Gastroesophageal sphincter (tissue), 4 donors: ENCODE results near the gene CYS1. TPM values are rescaled to one million over a fixed set of nuclear protein-coding genes. Genes with fewer than 3 reads are reported as not detected.
A peak's percentile ranks its signal among the peaks of the same experiment; 100 is the strongest.

ENCODE experiments used
- ATAC-seq: fragments of 150-250 bp; one replicate; pipeline ENCODE4 v1.9.1; 2016; ENCODE audit warnings: mild to moderate bottlenecking, moderate library complexity
- H3K27ac ChIP-seq, 4 donors: fragments of 200-600 bp; sonication (generic) in 3 of 4; 1 replicate in 3 of 4; 2 replicates in 1 of 4; pipeline ENCODE4 v1.5.1; 2016 to 2019
- H3K27me3 ChIP-seq: fragments of 200-600 bp; sonication (generic); one replicate; pipeline ENCODE4 v1.5.1; 2019
- H3K36me3 ChIP-seq, 2 donors: fragments of 200-600 bp; sonication (generic); one replicate each; pipeline ENCODE4 v1.5.1; 2019; ENCODE audit warnings: control low read depth in 1 of 2
- H3K4me1 ChIP-seq, 3 donors: fragments of 200-600 bp; sonication (generic); 1 replicate in 2 of 3; 2 replicates in 1 of 3; pipeline ENCODE4 v1.5.1; 2016 to 2019; ENCODE audit warnings: control low read depth in 2 of 3
- H3K4me3 ChIP-seq, 2 donors: fragments of 200-600 bp; sonication (generic); one replicate each; pipeline ENCODE4 v1.5.1; 2019; ENCODE audit warnings: mild to moderate bottlenecking in 1 of 2, moderate library complexity in 1 of 2
- H3K9me3 ChIP-seq, 3 donors: fragments of 200-600 bp; sonication (generic); one replicate each; pipeline ENCODE4 v1.5.1; 2017 to 2019; ENCODE audit warnings: control low read depth in 2 of 3
- CTCF ChIP-seq, 4 experiments: fragments of 200-600 bp in 2 of 4; fragments of 450-650 bp in 2 of 4; sonication (generic) in 1 of 4; IDR thresholded peaks; one replicate each; pipeline ENCODE4 v1.5.1; 2017 to 2019; ENCODE audit warnings: antibody characterized with exemption in 4 of 4, mild to moderate bottlenecking in 2 of 4, moderate library complexity in 2 of 4
- EP300 ChIP-seq: sonication (generic); formaldehyde crosslinking; IDR thresholded peaks from one replicate; pipeline ENCODE4 v1.6.1; 2017; ENCODE audit warnings: antibody characterized with exemption, mild to moderate bottlenecking
- POLR2A ChIP-seq, 2 donors: fragments of 450-650 bp; IDR thresholded peaks; one replicate each; pipeline ENCODE4 v1.6.1; 2017; ENCODE audit warnings: antibody characterized with exemption in 2 of 2, mild to moderate bottlenecking in 2 of 2, moderate library complexity in 1 of 2
- POLR2AphosphoS5 ChIP-seq: sonication (generic); formaldehyde crosslinking; IDR thresholded peaks from one replicate; pipeline ENCODE4 v1.6.1; 2017; ENCODE audit warnings: antibody characterized with exemption
- WGBS, 2 donors: methylation state at CpG; one replicate each; pipeline ENCODE4 v1.1.5; 2018; ENCODE audit warnings: low coverage in 1 of 2; 5-methylcytosine and 5-hydroxymethylcytosine counted together
- total RNA-seq, 4 donors: library from RNA; depleted of rRNA; stranded (reverse); fragments of >200 nt; gene quantifications; one replicate each; pipeline ENCODE4 v1.1.0, GENCODE V29; 2016

The CYS1 gene
- total RNA-seq, 4 donors from 2014 or later: 8.6 to 50.7 (median 32.6) TPM

GRCh38 chr2:10085043-10085667 lies 4.9 kb upstream of the CYS1 start:
- ATAC-seq: no peak
- H3K27ac ChIP-seq: no peak overlapping the region
- H3K4me1 ChIP-seq: peaks cover 0 to 28% (median 7%) of the 10 kb centered on the region in 3 donors
- no peaks in the 10 kb centered on the region for H3K36me3 ChIP-seq
- no peaks in the 10 kb centered on the region for H3K9me3 ChIP-seq
- H3K27me3 ChIP-seq: peaks cover 6% of the 10 kb centered on the region
- no peak for TF ChIP-seq POLR2AphosphoS5
- no peak for TF ChIP-seq EP300
- no peak for TF ChIP-seq POLR2A (IDR thresholded peaks at IDR 0.05)
- TF ChIP-seq CTCF (IDR thresholded peaks at IDR 0.05): no peak
- no peak overlapping the region for H3K4me3 ChIP-seq
- 66 to 80% methylated on average over 3 to 4 of the region's 6 CpGs for WGBS, 2 donors

GRCh38 chr2:10084223-10084865 lies 4.1 kb upstream of the CYS1 start:
- no peak overlapping the region for H3K4me3 ChIP-seq
- TF ChIP-seq EP300 (no peak), POLR2AphosphoS5 (no peak), CTCF (IDR thresholded peaks at IDR 0.05) (no peak), POLR2A (IDR thresholded peaks at IDR 0.05) (no peak)
- no peak for ATAC-seq
- H3K4me1 ChIP-seq: peaks cover 0 to 34% (median 7%) of the 10 kb centered on the region in 3 donors
- no peak overlapping the region for H3K27ac ChIP-seq
- no peaks in the 10 kb centered on the region for H3K36me3 ChIP-seq
- WGBS, 2 donors: 62 to 75% methylated on average over 11 of the region's 12 CpGs
- H3K9me3 ChIP-seq: no peaks in the 10 kb centered on the region
- H3K27me3 ChIP-seq: peaks cover 7% of the 10 kb centered on the region

DNA sequence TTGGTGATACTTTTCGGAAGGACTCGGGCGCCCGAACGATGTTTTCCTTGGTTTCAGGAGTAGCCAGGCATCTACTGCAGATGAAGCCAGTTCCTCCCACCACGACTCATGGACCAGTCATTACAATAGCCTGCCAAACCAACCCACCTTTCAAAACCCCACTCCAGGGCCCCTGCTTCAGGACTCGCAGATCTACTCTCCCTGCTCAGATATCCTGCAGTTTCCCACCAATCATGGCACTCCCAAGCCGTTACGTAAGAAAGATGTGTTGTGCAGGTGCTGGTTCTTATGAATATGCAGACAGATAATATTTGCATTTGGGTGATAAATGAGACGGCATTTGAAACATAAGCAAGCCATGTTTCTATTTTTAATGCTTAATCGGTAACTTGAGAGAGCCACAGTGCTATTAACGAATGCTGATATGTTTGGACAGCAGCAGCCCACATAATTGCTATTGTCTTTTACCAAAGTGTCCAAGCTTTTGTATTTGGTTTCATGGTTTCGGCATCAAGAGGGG lies 3.5 kb upstream of the CYS1 start:
- H3K27me3 ChIP-seq: peaks cover 7% of the 10 kb centered on the region
- TF ChIP-seq POLR2AphosphoS5: no peak
- no peak for TF ChIP-seq CTCF (IDR thresholded peaks at IDR 0.05)
- no peak for TF ChIP-seq POLR2A (IDR thresholded peaks at IDR 0.05)
- no peak for TF ChIP-seq EP300
- WGBS, 2 donors: 14 to 68% methylated on average over 4 to 13 of the region's 13 CpGs
- H3K4me1 ChIP-seq: peaks cover 0 to 40% (median 7%) of the 10 kb centered on the region in 3 donors
- peak overlapping the region in 3 of 4 donors; percentile 8 to 45 (median 39) for H3K27ac ChIP-seq
- no peaks in the 10 kb centered on the region for H3K36me3 ChIP-seq
- no peaks in the 10 kb centered on the region for H3K9me3 ChIP-seq
- no peak for ATAC-seq
- no peak overlapping the region for H3K4me3 ChIP-seq

DNA sequence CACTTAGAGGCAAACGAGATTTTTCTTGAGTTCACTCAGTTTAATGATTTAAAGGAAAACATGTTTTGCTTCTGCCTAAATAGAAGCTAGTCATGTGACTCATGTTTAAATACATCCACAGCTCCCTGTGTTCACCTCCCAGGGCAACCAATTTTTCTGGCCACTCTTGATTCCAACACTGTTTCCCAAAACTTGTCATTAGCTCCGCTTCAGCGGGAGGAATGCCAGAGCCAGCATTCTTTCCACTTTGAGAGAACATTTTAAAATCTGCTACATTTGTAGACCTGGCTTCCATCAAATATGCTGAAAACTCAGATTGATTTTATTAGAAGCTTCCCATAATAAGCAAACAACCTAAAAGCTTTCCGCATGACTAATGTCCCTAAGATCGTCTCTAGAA lies 2.8 kb upstream of the CYS1 start:
- Histone ChIP-seq H3K27ac (peak overlapping the region in 3 of 4 donors; percentile 8 to 45 (median 39)), H3K27me3 (peaks cover 7% of the 10 kb centered on the region), H3K4me1 (peaks cover 0 to 47% (median 7%) of the 10 kb centered on the region in 3 donors), H3K4me3 (no peak overlapping the region), H3K36me3 (no peaks in the 10 kb centered on the region), H3K9me3 (no peaks in the 10 kb centered on the region)
- 21 to 26% methylated on average over 4 to 5 of the region's 5 CpGs for WGBS, 2 donors
- ATAC-seq: no peak
- TF ChIP-seq CTCF (IDR thresholded peaks at IDR 0.05): no peak
- TF ChIP-seq POLR2AphosphoS5: peak; percentile 46
